Neural progenitor cell (in vitro differentiated cells): Measurements from ENCODE around the gene SDHAF2.

Source experiments
- CTCF ChIP-seq: fragments of 200-600 bp; sonication (generic); IDR thresholded peaks from 2 replicates; pipeline ENCODE4 v1.5.1; 2017; ENCODE audit warnings: antibody characterized with exemption, mild to moderate bottlenecking
- EZH2 ChIP-seq: fragments of 200-600 bp; sonication (generic); IDR thresholded peaks from 2 replicates; pipeline ENCODE4 v1.6.1; 2017; ENCODE audit warnings: antibody characterized with exemption, mild to moderate bottlenecking, moderate library complexity
- EZH2phosphoT487 ChIP-seq: fragments of 200-600 bp; sonication (generic); IDR thresholded peaks from 2 replicates; pipeline ENCODE4 v1.6.1; 2017; ENCODE audit warnings: antibody characterized with exemption

DNA sequence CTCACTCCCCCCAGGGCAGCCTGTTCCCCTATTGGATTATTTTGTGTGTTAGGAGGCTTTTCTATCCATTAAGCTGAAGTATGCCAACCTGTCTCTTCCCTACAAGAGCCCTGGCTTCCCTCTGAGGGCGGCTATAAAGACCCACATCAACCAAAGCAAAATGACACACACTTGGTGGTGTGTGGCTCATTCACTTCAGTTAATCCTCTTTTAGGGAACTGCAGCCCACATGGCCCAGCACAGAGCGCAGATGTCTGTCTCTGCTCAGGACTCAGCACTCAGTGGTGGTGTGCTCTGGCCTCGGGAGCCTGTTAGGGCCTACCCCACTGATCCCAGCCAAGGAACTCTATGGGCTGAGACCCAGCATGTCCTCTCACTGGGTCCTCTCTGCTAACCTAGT, 46.4 kb downstream of the SDHAF2 start:
- TF ChIP-seq CTCF (no peak), EZH2phosphoT487 (no peak), EZH2 (no peak)
